Hepatocyte (in vitro differentiated cells): ENCODE results near the gene GLDN.

Experiments used
- EZH2 ChIP-seq: fragments of 200-600 bp; sonication (generic); IDR thresholded peaks from 2 replicates; pipeline ENCODE4 v1.6.1; 2016; ENCODE audit warnings: antibody characterized with exemption, mild to moderate bottlenecking, borderline replicate concordance
- TF ChIP-seq, protein P1 (sequence below): fragments of 200-600 bp; sonication (generic); IDR thresholded peaks from 2 replicates; pipeline ENCODE4 v1.5.1; 2016; ENCODE audit warnings: antibody characterized with exemption, mild to moderate bottlenecking; ENCODE audit not compliant: poor library complexity

DNA sequence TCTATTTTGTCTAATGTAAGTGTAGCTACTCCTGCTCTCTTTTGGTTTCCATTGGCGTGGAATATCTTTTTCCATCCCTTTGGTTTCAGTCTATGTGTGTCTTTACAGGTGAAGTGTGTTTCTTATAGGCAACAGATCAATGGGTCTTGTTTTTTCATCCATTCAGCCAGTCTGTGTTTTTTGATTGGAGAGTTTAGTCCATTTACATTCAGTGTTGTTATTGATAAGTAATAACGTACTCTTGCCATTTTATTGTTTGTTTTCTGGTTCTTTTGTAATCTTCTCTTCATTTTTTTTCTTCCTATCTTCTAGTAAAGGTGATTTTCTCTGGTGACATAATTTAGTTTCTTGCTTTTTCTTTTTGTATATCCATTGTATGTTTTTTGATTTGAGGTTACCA lies 97.1 kb downstream of the GLDN start:
- no peak for TF ChIP-seq EZH2
- TF ChIP-seq, protein P1, sequence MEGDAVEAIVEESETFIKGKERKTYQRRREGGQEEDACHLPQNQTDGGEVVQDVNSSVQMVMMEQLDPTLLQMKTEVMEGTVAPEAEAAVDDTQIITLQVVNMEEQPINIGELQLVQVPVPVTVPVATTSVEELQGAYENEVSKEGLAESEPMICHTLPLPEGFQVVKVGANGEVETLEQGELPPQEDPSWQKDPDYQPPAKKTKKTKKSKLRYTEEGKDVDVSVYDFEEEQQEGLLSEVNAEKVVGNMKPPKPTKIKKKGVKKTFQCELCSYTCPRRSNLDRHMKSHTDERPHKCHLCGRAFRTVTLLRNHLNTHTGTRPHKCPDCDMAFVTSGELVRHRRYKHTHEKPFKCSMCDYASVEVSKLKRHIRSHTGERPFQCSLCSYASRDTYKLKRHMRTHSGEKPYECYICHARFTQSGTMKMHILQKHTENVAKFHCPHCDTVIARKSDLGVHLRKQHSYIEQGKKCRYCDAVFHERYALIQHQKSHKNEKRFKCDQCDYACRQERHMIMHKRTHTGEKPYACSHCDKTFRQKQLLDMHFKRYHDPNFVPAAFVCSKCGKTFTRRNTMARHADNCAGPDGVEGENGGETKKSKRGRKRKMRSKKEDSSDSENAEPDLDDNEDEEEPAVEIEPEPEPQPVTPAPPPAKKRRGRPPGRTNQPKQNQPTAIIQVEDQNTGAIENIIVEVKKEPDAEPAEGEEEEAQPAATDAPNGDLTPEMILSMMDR, result no peak
